GM12875 (cell line): ENCODE results near the gene AWAT2.

Experiments used
- H3K4me3 ChIP-seq: one replicate; pipeline ENCODE4 v1.5.1; 2011; ENCODE audit warnings: low read depth, low read length, control low read depth
- TF ChIP-seq, protein P1 (sequence below): IDR thresholded peaks from 2 replicates; pipeline ENCODE4 v1.5.1; 2011; ENCODE audit warnings: low read depth, mild to moderate bottlenecking, control low read depth, inconsistent platforms, low read length, moderate library complexity, borderline replicate concordance; ENCODE audit not compliant: insufficient read depth

AWAT2 gene

DNA sequence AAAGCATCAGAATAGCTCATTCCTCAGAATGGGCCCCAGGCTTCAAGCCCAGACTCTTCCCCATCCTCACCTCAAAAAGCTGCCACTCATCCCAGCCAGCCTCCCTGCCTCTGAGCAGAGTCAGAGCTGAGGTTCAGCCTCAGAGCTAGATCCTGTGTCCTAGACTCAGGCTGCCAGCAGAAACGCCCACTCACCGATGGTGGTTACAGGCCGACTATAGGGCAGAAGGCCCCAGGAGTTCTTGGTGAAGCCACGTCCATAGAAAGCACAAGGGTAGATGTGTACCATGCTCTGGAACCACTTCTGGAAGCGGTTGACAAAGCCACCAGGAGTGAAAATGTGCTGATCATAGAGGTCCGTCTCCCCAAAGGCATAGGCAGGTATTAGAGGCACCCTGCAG is 7.7 kb downstream of the AWAT2 start:
- no peak overlapping the region for H3K4me3 ChIP-seq
- TF ChIP-seq, protein P1, sequence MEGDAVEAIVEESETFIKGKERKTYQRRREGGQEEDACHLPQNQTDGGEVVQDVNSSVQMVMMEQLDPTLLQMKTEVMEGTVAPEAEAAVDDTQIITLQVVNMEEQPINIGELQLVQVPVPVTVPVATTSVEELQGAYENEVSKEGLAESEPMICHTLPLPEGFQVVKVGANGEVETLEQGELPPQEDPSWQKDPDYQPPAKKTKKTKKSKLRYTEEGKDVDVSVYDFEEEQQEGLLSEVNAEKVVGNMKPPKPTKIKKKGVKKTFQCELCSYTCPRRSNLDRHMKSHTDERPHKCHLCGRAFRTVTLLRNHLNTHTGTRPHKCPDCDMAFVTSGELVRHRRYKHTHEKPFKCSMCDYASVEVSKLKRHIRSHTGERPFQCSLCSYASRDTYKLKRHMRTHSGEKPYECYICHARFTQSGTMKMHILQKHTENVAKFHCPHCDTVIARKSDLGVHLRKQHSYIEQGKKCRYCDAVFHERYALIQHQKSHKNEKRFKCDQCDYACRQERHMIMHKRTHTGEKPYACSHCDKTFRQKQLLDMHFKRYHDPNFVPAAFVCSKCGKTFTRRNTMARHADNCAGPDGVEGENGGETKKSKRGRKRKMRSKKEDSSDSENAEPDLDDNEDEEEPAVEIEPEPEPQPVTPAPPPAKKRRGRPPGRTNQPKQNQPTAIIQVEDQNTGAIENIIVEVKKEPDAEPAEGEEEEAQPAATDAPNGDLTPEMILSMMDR: no peak

DNA sequence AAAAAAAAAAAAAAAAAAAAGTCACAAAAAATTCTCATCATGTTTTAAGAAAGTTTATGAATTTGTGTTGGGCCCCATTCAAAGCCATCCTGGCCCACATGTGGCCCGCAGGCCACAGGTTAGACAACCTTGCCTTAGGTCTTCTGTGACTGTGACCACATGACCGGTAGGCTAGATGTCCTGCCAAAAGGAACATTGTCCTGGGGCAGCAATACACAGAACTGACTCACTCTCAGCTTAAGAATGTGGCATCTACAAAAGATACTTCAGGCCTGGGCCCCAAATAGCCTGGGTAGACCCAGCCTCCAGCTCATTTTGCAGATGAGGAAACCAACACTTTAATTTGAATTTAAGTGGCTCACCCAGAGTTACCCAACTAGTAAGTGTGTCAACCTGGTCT is 10.0 kb downstream of the AWAT2 start:
- TF ChIP-seq, protein P1: no peak
- no peak overlapping the region for H3K4me3 ChIP-seq

DNA sequence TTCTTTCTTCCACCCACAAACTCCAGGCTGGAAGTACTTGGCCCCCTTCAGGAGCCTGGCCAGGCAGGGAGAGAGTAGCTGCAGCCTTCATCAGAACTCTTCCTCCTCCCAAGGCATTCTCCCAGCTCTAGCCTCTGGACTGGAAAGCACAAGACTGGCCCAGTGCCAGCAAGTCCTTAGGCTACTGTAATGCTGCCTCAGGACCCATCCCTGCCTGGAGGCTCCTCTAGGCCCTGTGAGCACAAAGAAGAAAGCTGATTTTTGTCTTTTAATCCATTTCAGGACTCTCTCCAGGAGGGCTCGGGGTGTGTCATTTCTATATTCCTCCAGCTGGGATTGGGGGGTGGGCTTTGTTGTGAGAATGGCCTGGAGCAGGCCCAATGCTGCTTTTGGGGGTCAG is 10.8 kb downstream of the AWAT2 start:
- no peak overlapping the region for H3K4me3 ChIP-seq
- TF ChIP-seq, protein P1: no peak

DNA sequence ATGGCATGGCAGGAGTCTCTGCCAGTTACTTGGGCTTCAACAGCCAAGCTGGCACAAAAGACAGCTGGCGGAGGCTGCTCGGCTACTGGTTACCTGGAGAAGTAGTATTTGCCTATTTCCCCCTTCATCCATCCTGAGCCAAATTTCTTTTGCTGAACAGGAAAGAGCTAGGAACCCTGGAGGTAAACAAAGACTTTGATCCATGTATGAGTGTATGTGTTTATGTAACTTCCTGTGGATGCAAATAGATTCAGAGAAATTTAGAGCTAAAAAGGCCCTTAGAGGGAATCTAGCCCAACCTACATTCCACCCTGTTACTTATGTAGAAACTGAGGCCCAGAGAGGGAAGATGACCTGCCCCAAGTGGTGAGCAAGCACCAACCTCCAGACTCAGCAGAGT is 11.2 kb downstream of the AWAT2 start:
- TF ChIP-seq, protein P1: no peak
- H3K4me3 ChIP-seq: no peak overlapping the region

DNA sequence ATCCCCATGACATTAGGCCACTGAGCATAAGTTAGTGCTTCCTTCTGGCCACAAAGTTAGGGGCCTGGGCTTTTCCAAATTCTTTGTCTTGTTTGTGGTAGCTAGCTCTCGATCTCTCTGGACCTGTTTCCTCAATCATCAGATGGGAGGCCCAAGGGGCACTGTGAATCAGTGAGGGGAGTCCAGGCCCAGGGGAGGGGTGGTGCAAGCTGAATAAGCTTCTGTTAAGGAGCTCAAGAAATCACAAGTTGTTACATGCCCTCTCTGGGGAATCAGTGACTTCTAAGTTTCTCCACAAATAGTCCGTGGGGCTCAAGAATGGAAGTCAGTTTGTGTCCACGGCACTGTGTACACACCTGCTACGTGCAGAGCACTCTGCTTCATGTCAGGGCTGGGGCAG is 15.1 kb downstream of the AWAT2 start:
- TF ChIP-seq, protein P1: no peak
- H3K4me3 ChIP-seq: no peak overlapping the region

DNA sequence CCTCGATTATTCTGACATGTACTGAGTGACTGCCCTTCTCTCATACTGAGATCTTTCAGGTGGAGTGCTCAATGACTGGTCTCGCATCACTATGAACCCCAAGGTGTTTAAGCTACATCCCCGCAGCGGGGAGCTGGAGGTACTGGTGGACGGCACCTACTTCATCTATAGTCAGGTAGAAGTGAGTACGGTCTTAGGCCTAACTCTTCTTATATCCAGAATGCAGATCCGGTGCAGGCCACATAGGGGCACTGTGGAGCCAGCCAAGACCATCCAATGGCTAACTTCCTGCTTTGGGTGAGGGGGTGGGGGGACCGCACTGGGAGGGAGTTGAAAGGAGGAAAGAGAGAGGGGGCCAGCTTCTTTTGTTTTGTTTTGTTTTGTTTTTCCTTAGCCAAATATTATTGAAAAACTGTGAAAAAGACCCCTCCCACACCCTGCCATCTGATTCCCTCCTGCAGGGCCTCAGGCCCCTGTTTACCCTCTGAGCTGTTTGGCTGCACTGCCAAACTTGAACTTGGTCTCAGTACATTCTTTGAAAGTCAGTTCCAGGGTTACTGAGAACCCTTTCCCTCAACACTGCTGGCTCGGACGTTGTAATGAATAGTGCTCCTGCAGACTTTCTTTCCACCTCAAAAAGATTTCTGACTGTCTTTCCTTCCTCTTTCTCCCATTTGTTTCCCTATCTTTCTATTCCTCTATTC is 16.2 kb downstream of the AWAT2 start:
- TF ChIP-seq, protein P1: peak; percentile 72
- no peak overlapping the region for H3K4me3 ChIP-seq

DNA sequence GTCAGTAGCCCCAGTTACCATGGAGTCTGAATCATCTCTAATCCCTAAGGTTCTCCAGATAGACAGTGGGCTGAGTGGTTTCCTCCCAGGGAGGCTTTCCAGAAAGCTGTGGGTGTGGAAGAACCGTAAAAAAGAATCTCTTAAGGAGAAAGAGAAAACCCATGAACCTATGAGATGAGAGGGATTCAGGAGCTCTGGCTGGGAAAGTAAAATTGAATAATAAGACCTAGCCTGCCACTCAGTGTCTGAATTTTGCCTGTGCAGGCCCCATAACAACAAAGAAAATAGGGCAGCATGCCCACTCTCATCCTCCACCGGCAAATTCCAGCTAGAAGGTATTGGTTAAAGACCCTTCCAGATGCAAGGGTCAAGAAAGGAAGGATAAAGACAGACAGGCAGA is 16.9 kb downstream of the AWAT2 start:
- TF ChIP-seq, protein P1: no peak

More for the DNA sequence above, 16.9 kb downstream of the AWAT2 start:
- H3K4me3 ChIP-seq: no peak overlapping the region
